Transverse colon (tissue), 3 donors: ENCODE data around the gene RUVBL2.

Experiments
- CTCF ChIP-seq, 5 experiments: fragments of 200-600 bp in 3 of 5; fragments of 450-650 bp in 2 of 5; sonication (generic) in 3 of 5; IDR thresholded peaks; 1 replicate in 2 of 5; 2 replicates in 3 of 5; pipeline ENCODE4 v1.5.1; 2016 to 2017; ENCODE audit warnings: antibody characterized with exemption in 5 of 5, inconsistent platforms in 3 of 5, mild to moderate bottlenecking in 2 of 5, moderate library complexity in 1 of 5
- EP300 ChIP-seq: sonication (generic); formaldehyde crosslinking; IDR thresholded peaks from one replicate; pipeline ENCODE4 v1.6.1; 2017; ENCODE audit warnings: antibody characterized with exemption, low read depth
- POLR2A ChIP-seq: fragments of 450-650 bp; IDR thresholded peaks from one replicate; pipeline ENCODE4 v1.6.1; 2016; ENCODE audit warnings: antibody characterized with exemption, mild to moderate bottlenecking, moderate library complexity

GRCh38 chr19:49061445-49061844 is 67.8 kb downstream of the RUVBL2 start:
- TF ChIP-seq POLR2A: no peak
- no peak for TF ChIP-seq EP300
- no peak for TF ChIP-seq CTCF (IDR thresholded peaks at IDR 0.05)
